NCI-H2227 (cell line): Measurements from ENCODE around the gene EGR2.

Source experiments
- DNase-seq: peaks from one replicate; lab custom pipeline; 2025; ENCODE audit not compliant: unreplicated experiment; lab: John Stamatoyannopoulos, UW

EGR2 gene

DNA sequence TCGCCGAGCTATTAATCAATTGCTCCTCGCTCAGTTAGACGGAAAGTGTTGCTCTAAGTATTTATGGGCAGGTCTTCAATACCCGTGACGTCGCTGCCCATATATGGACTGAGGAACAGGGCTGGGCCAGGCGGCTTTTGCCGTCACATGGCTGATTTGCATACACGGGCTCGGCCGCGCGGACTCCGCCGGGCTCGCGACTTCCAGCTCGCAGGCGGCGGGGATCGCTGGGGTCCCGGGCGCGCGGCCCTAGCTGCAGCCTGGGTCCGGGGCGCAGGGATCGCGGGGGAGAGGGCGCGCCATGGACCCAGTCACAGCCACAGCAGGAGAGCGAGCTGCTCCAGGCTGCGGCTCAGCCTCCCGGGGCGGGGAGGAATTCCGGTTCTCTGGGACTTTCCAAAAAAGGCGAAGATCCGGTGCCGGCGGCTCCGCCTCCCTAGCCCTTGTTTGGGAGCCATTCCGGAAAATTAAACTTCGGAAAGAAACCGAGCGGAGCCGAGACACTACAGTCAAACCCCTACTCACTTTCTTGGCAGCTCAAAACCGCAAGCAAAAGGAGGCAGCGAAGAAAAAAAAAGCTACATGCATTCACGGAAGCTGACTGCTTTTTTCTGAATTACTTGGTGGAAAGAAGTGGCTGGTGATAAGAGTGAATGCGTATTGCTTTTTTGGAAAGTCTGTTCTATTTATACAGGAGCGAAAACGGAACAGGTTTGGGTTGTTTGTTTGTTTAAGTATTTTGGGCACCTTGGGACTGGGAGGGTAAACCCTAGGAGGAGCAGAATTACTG, at the start of gene EGR2:
TSS of gene EGR2 (minus strand) at position 36 of the 790 bp plus-strand sequence. CDS start 337 bp downstream, outside the sequence.
- peak; percentile 81 for DNase-seq

DNA sequence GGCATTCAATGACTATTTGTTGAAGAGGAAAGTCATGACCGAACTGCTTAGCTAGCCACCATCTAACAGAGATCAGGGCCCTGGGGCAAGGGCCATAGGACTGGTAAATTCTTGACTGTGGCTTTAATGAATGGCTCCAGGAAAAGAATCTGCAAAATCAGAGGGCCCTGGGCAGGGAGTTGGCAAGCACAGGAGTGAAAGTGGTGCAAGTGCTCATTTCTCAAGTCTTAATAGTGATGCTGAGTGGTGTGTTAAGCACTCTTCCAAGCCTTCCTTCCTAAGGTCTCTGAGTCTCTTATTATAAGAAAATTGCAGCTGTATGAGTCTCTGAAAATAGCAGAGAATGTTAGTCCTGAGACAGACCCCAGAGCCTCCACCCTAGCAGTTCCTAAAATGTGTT, 46.3 kb upstream of the EGR2 start:
- DNase-seq: no peak

DNA sequence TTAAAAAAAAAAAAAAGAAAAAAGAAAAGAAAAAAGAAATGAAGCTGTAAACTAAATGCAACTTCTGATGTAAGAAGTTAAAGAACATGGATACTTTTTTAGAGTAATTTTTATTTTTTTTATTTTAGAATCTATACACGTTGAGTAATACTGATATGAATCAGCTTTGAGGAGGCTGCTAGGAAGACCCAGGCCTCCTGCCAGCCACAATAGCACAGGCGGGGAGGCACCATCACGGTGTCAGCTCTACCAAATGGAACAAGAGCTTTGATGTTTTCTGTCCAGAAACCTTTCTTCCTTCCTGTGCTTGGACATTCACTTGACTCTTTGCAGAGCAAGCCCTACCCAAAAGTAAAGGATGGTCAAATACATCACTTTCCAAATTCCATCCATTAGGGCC, 45.3 kb upstream of the EGR2 start:
- no peak for DNase-seq

DNA sequence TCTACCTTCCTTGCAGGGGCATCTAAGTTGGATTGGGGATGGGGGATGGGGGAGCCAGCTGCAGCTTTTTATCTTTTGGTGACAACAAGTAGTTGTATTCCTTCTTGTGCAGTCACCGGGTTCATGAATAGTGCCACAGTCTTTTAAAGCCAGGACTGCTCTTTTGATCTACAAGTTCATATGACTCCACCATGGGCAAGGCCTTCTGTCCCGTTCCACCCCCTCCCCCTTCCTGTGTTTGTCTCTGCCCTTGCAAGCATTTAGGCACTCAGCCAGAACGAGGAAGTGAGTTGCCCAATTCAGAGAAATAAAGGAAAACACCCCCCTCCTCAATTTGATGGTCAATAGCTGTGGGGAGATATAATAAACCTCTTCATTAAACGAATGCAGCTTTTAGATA, 44.8 kb upstream of the EGR2 start:
- no peak for DNase-seq

DNA sequence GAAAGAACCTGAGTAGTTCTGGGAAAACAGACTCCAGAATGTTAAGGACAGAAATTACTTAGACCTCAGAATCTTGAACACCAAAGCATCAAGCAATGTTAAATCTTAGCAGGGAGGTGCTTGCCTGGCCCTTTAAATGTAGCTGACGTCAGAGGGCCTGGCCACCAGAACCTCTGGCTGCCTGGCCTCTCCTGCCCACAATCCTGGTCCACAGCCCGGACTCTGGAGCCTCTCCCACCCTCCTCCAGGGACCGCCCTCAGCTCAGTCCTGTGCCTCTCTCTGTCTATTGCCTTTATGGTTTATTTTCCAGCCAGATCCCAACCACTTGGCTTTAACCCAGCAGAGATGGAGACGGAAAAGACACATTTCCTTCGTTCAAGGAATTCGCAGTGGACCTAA, 42.2 kb upstream of the EGR2 start:
- no peak for DNase-seq

DNA sequence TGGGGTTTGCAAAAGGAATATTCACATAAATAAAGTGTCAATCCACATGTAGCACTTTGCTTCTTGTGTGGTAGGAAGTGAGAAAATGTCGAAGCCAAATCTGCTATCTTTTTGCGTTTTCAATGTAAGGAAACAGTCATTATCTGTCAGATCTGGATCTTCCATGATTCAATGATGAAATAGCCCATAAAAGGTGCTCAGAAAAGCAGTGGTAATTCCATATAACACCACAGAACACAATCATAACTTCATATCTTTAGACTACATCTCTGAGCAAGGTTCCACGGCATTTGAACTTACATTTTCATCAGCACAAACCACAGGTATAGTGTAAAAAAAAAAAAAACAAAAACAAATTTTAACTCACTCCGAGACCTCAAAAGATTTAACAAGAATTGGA, 39.9 kb upstream of the EGR2 start:
- DNase-seq: no peak

DNA sequence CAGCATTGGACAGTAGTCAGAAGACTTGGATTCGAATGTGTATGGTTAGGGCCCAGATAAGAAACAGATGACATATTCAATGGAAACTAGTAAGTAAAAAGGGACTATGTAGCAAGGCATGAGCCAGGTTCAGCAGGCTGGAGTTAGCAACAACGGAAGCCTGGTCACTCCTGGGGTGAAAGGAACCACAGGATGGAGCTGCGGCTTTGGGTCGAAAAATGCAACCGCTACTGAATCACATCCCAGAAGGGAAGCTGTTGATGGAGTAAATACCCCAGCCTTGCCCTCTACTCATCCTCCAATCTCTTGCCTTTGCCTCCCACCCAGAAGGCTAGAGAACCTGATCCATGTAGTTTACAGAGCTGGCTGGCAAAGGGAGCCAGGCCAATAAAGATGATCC, 37.5 kb upstream of the EGR2 start:
- no peak for DNase-seq

DNA sequence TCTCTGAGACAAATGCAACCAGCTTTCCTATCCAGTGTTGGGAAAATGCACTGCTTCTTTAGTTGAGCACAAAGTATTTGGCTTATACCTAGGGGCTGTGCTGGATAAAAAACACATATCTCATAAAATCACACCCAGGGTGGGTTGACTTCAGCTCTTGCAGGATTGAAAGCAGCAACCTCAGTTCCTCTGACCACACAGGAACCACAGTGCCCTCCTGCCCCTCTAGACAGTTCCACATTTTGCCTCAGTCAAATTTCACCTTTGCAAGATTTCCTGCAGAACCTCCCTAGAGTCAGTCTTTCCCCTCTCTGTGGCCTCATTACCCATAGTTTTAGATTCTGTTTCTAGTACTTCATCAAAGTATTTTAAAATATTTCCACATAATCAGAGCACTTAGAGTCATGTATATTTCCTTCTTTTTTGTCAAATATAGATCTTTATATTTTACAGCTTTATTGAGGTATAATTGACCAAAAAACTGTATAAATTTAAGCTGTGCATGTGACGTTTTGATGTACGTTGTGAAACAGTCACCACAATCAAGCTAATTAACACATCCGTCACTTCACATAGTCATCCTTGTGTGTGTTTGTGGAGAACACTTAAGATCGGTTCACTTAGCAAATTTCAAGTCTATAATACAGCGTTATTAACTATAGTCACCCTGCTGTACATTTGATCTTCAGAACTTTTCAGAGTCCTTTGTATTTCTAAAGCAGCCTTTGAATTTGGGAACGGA, 37.0 kb upstream of the EGR2 start:
- DNase-seq: no peak

DNA sequence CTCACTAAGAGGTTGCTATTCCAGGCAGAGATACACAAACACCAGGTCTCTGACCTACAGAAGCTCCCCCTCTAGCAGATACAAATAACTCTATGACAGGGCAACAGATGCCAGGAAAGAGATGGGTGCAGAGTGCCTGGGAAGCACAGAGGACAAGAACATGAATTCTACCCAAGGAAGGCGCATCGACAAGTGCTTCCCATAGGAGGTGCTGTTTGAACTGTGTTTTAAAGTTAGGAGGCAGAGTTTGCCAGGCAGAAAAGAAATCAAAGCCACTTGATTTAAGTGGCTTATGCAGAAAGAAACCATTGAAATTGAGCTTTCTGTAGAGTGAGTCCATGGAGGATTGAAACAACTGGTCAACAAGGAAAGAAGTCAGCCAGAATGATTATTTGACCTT, 35.3 kb upstream of the EGR2 start:
- DNase-seq: no peak

DNA sequence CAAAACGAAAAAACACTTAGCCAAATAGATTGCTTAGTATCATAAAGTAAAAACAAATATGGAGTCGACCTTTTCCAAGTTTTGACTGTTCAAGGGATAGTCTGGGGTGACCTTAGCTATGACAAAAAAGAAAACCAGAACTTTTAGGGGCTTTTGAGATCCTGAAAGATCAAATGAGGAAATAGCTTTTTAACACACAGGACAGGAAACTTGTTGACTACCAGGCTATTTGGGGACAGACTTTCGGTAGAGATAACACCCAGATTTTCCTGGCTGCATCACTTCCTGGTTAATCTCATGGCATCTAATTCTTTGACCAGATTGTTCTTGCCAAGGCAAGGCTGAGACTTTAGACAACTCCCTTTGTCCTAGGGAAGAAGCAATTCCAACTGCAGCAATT, 34.5 kb upstream of the EGR2 start:
- DNase-seq: no peak

DNA sequence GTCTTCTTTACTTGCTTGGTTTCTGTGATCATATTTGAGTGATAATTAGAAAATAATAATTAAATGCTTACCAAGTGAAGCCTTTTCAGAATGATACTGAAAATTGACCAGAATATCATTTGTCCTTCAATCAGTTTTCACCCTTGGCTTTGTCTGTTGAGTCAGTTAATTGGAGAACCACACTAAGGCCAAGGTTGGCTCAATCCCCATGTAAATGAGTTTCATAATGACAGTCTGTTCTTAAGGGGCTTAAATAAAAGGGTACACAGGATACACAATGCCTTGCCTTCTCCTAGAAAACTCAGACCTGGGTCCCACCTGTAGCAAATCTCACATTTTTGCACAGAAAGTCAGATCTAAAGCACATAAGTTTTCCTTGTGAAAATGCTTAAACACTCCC, 31.3 kb upstream of the EGR2 start:
- no peak for DNase-seq

DNA sequence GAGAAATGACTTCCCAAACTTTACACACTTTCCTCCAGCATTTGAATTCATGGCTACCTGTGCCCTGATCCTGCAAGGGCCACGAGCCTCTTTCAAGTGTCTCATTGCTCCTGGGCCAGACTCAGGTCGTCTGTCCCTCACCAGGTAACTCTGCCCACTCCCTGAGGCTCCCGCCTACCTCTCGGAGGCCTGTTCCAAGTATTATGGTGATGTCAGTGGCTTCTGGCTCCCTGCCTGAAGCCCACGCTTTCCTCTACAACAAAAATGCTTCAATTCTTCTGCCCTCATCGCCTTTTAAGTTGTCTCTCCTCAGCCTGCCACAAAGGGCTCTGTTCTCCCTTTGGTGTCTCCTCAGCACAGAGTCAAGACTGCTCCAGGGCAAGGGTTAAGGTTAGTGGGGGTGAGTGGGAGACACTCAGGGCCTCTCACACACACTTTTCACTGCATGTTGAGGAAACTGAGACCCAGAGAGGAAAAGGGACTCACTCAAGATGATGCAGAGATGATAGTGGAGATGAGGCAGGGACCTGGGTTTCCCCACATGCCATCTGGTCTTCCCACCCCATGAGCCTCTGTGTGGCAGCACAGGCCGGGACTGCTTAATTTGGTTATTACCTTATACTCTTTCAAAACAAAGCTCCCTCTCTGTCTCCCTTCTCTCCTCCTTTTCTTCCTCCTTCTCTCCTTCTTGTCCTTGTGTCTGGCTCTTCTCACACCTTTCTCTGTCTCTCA, 28.3 kb upstream of the EGR2 start:
- DNase-seq: no peak

DNA sequence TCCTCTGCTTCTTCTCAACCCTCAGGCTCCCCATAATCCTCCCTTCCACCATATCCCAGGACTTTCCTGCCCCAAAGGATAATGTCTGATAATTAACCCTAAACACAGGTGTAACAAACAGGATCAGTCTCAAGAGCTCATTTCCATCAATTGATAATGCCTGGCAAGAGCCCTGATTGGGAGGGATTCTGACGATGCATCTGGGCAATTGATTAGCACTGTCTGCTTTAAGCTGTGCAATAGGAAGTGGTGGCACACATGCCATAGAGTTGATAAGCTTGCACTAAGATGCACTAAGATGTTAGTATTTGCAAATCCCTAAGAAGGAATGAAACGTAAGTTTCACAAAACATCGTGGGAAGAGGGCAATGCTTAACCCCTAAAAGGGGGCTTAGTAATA, 27.4 kb upstream of the EGR2 start:
- DNase-seq: no peak

DNA sequence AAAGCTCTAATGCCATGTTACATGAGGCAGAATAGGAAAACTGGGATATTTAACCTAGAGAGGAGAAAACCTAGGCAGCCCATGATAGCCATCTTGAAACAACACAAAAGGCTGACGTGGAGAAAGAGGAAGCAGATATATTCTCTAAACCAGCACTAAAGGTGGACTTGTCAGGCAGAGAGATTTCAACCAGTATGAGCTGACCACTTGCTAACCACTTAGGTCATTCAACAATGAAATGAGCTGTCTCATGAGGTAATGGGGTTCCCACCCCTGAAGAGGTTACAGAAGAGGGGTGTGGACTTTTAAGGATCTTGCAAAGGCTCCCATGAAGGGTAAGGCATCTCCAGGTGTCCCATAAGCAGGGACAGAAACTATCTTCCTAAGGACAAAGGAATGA, 26.8 kb upstream of the EGR2 start:
- DNase-seq: no peak

DNA sequence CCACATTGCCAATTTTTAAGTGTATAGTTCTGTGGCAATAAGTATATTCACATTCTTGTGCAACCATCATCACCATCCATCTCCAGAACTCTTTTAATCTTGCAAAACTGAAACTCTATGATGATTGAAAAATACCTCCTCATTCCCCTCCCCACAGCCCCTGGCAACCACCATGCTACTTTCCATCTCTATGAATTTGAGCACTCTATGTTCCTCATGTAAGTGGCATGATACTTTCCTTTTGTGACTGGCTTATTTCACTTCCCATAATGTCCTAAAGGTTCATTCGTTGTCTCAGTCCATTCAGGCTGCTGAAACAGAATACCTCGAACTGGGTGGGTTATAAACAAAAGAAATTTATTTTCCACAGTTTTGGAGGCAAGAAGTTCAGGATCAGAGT, 23.4 kb upstream of the EGR2 start:
- DNase-seq: no peak

DNA sequence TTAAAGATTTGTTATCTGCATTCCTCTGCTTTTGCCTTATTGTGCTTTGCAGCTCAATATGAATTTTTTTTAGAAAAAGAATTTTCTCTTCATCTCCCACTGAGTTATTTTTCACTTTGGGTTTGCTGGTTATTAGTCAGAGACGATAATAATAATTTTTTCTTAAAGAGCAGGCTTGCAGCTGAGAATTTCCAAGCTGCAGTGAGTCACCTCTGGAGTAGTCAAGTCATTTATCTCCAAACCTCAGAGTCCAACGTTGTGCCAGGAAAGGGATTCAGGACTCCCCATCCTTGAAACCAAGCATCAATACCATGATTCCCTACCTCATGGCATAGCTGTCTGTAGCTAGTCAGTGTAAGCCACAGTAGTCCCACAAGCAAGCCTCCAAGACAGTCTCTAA, 15.2 kb upstream of the EGR2 start:
- no peak for DNase-seq

DNA sequence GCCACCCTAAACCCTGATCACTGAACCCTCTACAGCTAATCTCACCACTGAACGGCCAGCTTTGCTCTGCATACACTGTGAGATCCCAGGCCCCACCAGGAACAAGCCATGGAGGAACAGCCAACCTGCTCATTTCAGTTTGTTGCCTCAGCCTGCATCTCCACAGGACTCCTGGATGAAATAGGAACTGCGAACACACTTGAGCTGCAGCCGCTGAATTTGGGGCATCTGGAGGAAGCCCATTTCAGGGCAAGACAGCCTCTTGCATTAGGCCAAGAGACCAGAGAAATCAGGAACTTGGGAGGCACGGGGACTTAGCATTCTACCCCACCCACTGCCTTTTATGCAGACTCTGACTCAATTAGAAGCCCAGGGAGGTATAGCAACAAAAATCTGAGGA, 14.5 kb upstream of the EGR2 start:
- DNase-seq: no peak

DNA sequence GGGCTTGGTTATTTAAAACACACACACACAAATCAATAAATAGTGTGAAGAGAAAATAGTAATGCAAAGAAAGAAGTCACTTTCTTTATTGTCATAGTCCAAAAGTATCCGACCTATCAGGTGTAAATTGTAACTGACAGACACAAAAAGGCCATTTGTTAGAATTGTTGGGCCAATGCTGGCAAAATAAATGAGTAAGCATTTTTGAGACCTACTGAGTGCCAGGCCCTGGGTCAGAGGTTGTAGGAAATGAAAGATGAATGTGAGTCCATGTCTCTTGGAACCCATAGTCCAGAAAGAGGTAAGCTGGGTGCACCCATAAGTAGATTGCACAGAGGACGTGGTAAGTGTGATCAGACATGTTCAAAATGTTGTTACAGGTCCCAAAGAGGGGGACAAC, 13.5 kb upstream of the EGR2 start:
- DNase-seq: no peak

DNA sequence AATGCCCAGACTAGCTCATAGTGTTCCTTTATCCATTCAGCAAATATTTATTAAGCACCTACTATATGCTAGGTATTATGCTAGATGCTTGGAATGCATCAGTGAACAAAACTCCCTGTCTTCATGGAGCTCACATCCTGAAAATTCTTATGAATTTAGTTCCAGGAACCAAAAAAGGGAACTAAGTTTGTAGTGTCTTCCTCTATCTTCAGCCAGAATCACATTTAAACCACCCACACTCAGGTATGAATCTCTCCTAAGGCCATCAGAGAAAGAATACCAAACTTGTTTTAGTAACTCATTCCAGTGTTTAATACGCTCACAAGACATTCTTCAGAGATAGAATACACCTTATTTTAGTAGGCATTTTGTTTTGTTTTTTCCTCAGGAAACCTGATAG, 10.1 kb upstream of the EGR2 start:
- no peak for DNase-seq

DNA sequence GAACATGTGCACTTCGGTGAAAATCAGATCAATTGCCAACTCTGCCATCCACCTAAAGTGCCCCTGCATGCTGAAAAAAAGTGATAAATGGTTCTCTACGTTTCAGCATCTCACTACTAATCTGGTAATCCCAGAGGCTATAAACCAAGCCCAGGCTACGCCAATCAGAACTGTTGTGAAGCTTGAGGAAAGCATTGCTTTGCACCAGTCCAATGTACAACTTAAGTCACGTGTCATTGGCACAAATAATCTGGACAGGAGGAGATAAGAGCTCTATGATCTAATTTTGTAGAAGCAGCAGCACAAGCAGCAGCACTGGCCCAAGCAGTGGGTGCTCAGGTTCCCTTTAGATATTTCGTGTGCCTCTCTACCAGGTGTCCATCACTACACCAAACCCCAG, 4.4 kb upstream of the EGR2 start:
- DNase-seq: no peak

DNA sequence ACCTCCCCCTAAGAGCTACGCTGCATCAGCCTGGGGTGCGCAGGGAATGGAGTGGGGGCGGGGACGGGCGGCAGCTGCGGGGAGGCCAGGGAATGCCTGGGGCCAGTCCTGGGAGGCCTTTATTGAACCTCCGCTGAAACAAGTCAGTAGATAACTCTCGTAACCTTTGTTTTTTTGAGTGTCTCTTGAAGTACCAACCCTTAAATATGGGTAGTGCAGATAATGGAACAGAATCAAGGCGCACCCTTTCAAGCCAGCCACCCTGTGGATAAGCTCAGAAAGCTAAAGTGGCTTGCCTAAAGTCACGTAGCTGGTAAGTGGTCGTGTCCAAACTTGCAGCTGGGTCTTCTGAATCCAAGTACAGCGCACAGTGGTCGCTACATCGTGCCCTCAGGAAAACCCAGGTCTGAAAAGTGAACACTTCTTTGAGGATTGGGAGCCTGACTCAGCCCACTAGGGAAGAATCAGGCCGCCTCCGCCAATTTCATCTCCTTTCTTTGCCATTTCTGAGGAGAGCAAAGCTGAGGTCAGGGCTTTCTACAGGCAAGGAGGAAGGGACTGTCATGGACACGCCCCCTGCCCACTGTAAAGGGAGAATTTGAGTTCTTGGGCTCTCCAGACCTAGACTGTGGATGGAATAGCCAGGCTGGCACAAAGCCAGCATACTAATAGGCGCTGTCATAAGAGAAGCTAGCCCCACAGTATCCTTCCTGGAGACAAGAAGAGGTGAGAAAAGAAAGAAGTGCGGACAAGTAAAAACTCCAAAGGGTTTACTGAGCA, 3.2 kb upstream of the EGR2 start:
- DNase-seq: peak; percentile 7
